H1 (cell line): Measurements from ENCODE around the gene AKR1C2. TPM values are rescaled to one million over a fixed set of nuclear protein-coding genes. Genes with fewer than 3 reads are reported as not detected.

Experiments used
- CTCF ChIA-PET: fragments of 300-600 bp; sonication (Branson Sonifier 250); formaldehyde crosslinking; loops from one replicate; lab custom pipeline; 2021; ENCODE audit not compliant: partially characterized antibody; lab: Charles Lee
- POLR2A ChIA-PET: fragments of 300-600 bp; sonication (Branson Sonifier 250); formaldehyde crosslinking; loops from one replicate; lab custom pipeline; 2021; ENCODE audit warnings: inconsistent platforms; ENCODE audit not compliant: partially characterized antibody; lab: Charles Lee
- DNase-seq, 2 experiments: peaks; one replicate each; pipeline versions ENCODE4 v3.0.0 to v3.0.0-alpha.2; 2010 to 2022; ENCODE audit warnings: low spot score in 2 of 2, low read depth in 1 of 2, mixed read lengths in 1 of 2
- FAIRE-seq: peaks from 2 replicates; lab custom pipeline; 2011; peaks lifted over from hg19 to GRCh38; lab: Jason Lieb, UNC
- H2AFZ ChIP-seq: 2 replicates; pipeline ENCODE4 v1.8.1; 2012; ENCODE audit warnings: low read length, inconsistent platforms
- H2AK5ac ChIP-seq: 2 replicates; pipeline ENCODE4 v1.6.1; 2013; ENCODE audit warnings: low read depth, low read length
- H2BK120ac ChIP-seq: replicated peaks from 2 replicates; pipeline ENCODE3; 2013; ENCODE audit warnings: low read depth, low read length, inconsistent platforms
- H2BK12ac ChIP-seq: 2 replicates; pipeline ENCODE4 v1.6.1; 2013; ENCODE audit warnings: low read depth, low read length
- H2BK15ac ChIP-seq: 2 replicates; pipeline ENCODE4 v1.6.1; 2013; ENCODE audit warnings: low read length
- H2BK20ac ChIP-seq: 2 replicates; pipeline ENCODE4 v1.6.1; 2013; ENCODE audit warnings: low read length
- H2BK5ac ChIP-seq: 2 replicates; pipeline ENCODE4 v1.6.1; 2013; ENCODE audit warnings: low read depth, low read length
- H3K14ac ChIP-seq: 2 replicates; pipeline ENCODE4 v1.6.1; 2013; ENCODE audit warnings: inconsistent platforms; ENCODE audit not compliant: insufficient read length
- H3K18ac ChIP-seq: 2 replicates; pipeline ENCODE4 v1.6.1; 2013; ENCODE audit warnings: low read length; ENCODE audit errors: extremely low read depth
- H3K23ac ChIP-seq: 2 replicates; pipeline ENCODE4 v1.6.1; 2013; ENCODE audit warnings: inconsistent platforms; ENCODE audit not compliant: insufficient read length
- H3K23me2 ChIP-seq: 2 replicates; pipeline ENCODE4 v1.6.1; 2013; ENCODE audit warnings: low read depth, low read length
- H3K27ac ChIP-seq: 2 replicates; pipeline ENCODE4 v1.6.1; 2011; ENCODE audit warnings: low read depth, low read length, inconsistent platforms
- H3K27me3 ChIP-seq, 4 experiments: replicated peaks in 1 of 4; 1 replicate in 1 of 4; 2 replicates in 3 of 4; pipeline versions ENCODE4 v1.6.1 to v1.8.1; 2011 to 2013; ENCODE audit warnings: low read length in 3 of 4, mild to moderate bottlenecking in 3 of 4, inconsistent platforms in 2 of 4, mixed read lengths in 2 of 4, moderate library complexity in 1 of 4; ENCODE audit not compliant: control insufficient read depth in 3 of 4, insufficient read depth in 3 of 4; ENCODE audit errors: extremely low read depth in 1 of 4
- H3K36me3 ChIP-seq, 4 experiments: 2 replicates each; pipeline versions ENCODE4 v1.6.1 to v1.8.1; 2011 to 2013; ENCODE audit warnings: mild to moderate bottlenecking in 4 of 4, low read length in 3 of 4, moderate library complexity in 2 of 4, control low read depth in 1 of 4, inconsistent platforms in 1 of 4; ENCODE audit not compliant: insufficient read depth in 4 of 4, control insufficient read depth in 2 of 4
- H3K4ac ChIP-seq: replicated peaks from 2 replicates; pipeline ENCODE3; 2013; ENCODE audit warnings: low read length, low read depth, mixed read lengths, inconsistent platforms; ENCODE audit not compliant: insufficient read length
- H3K4me1 ChIP-seq, 4 experiments: replicated peaks in 1 of 4; 1 replicate in 1 of 4; 2 replicates in 3 of 4; pipeline versions ENCODE4 v1.6.1 to v1.8.1; 2011 to 2013; ENCODE audit warnings: low read length in 3 of 4, inconsistent platforms in 2 of 4, mixed read lengths in 1 of 4; ENCODE audit not compliant: insufficient read depth in 4 of 4, control insufficient read depth in 3 of 4
- H3K4me2 ChIP-seq, 2 experiments: 2 replicates each; pipeline versions ENCODE4 v1.6.1 to v1.8.1; 2011 to 2013; ENCODE audit warnings: low read depth in 2 of 2, low read length in 2 of 2, control low read depth in 1 of 2, inconsistent platforms in 1 of 2, mild to moderate bottlenecking in 1 of 2; ENCODE audit not compliant: insufficient read depth in 1 of 2
- H3K4me3 ChIP-seq, 4 experiments: fragments of 200-600, 300-600 bp in 1 of 4; sonication (generic), shearing (Covaris generic), sonication (Bioruptor Twin) in 1 of 4; 2 replicates each; pipeline versions ENCODE4 v1.5.1 to v1.8.1; 2011 to 2016; ENCODE audit warnings: low read length in 4 of 4, low read depth in 3 of 4, control low read depth in 2 of 4, inconsistent platforms in 2 of 4, mild to moderate bottlenecking in 2 of 4, mixed read lengths in 1 of 4, moderate library complexity in 1 of 4; ENCODE audit not compliant: insufficient read depth in 2 of 4; ENCODE audit errors: extremely low read depth in 1 of 4
- H3K56ac ChIP-seq: replicated peaks from 2 replicates; pipeline ENCODE3; 2013; ENCODE audit warnings: low read depth, mild to moderate bottlenecking, mixed read lengths, low read length, inconsistent platforms; ENCODE audit not compliant: insufficient read length
- H3K79me1 ChIP-seq: 2 replicates; pipeline ENCODE4 v1.6.1; 2013; ENCODE audit warnings: low read depth, low read length, control low read depth
- H3K79me2 ChIP-seq, 2 experiments: 2 replicates each; pipeline versions ENCODE4 v1.6.1 to v1.8.1; 2012 to 2013; ENCODE audit warnings: low read length in 2 of 2, mild to moderate bottlenecking in 2 of 2, inconsistent platforms in 1 of 2; ENCODE audit not compliant: insufficient read depth in 2 of 2, control insufficient read depth in 1 of 2
- H3K9ac ChIP-seq, 4 experiments: replicated peaks in 1 of 4; 1 replicate in 1 of 4; 2 replicates in 3 of 4; pipeline versions ENCODE4 v1.6.1 to v1.8.1; 2011 to 2013; ENCODE audit warnings: low read depth in 3 of 4, low read length in 3 of 4, control low read depth in 2 of 4, mild to moderate bottlenecking in 2 of 4, moderate library complexity in 2 of 4, inconsistent platforms in 1 of 4; ENCODE audit errors: extremely low read depth in 1 of 4
- H3K9me3 ChIP-seq, 2 experiments: 2 replicates each; pipeline versions ENCODE4 v1.6.1 to v1.8.1; 2012 to 2013; ENCODE audit warnings: mild to moderate bottlenecking in 2 of 2, moderate library complexity in 2 of 2, control low read depth in 1 of 2, inconsistent platforms in 1 of 2, low read depth in 1 of 2, low read length in 1 of 2, mixed read lengths in 1 of 2; ENCODE audit not compliant: insufficient read depth in 2 of 2
- H4K20me1 ChIP-seq, 2 experiments: replicated peaks in 1 of 2; 2 replicates each; pipeline versions ENCODE3 to v1.8.1; 2011 to 2013; ENCODE audit warnings: inconsistent platforms in 2 of 2, low read length in 2 of 2, mild to moderate bottlenecking in 1 of 2; ENCODE audit not compliant: insufficient read depth in 2 of 2, control insufficient read depth in 1 of 2
- H4K5ac ChIP-seq: 2 replicates; pipeline ENCODE4 v1.6.1; 2013; ENCODE audit warnings: low read length, low read depth, mixed read lengths, inconsistent platforms; ENCODE audit not compliant: insufficient read length
- H4K8ac ChIP-seq: 2 replicates; pipeline ENCODE4 v1.8.0; 2013; ENCODE audit warnings: mild to moderate bottlenecking, moderate library complexity, low read length, inconsistent platforms; ENCODE audit not compliant: insufficient read depth; ENCODE audit errors: extremely low read depth
- H4K91ac ChIP-seq: replicated peaks from 2 replicates; pipeline ENCODE3; 2013; ENCODE audit warnings: low read length, mixed read lengths, inconsistent platforms; ENCODE audit not compliant: insufficient read length
- ATF3 ChIP-seq: IDR thresholded peaks from 2 replicates; pipeline ENCODE4 v1.6.1; 2011; ENCODE audit warnings: low read depth, mild to moderate bottlenecking, low read length; ENCODE audit not compliant: insufficient read depth
- BACH1 ChIP-seq: IDR thresholded peaks from 2 replicates; pipeline ENCODE4 v1.6.1; 2012; ENCODE audit warnings: low read length, improper control_type of control experiment
- CHD1 ChIP-seq: IDR thresholded peaks from 2 replicates; pipeline ENCODE4 v1.6.1; 2012; ENCODE audit warnings: low read depth, low read length, improper control_type of control experiment
- EP300 ChIP-seq, 2 experiments: IDR thresholded peaks; 1 replicate in 1 of 2; 2 replicates in 1 of 2; pipeline ENCODE4 v1.6.1; 2011 to 2012; ENCODE audit warnings: low read depth in 2 of 2, low read length in 2 of 2, mild to moderate bottlenecking in 2 of 2, borderline replicate concordance in 1 of 2, inconsistent platforms in 1 of 2, moderate library complexity in 1 of 2
- GTF2F1 ChIP-seq: IDR thresholded peaks from 2 replicates; pipeline ENCODE4 v1.6.1; 2012; ENCODE audit warnings: low read depth, low read length, improper control_type of control experiment, borderline replicate concordance
- MAFK ChIP-seq: IDR thresholded peaks from 2 replicates; pipeline ENCODE4 v1.6.1; 2012; ENCODE audit warnings: low read depth, mild to moderate bottlenecking, improper control_type of control experiment, low read length
- RBBP5 ChIP-seq: IDR thresholded peaks from 2 replicates; pipeline ENCODE4 v1.7.1; 2012; ENCODE audit warnings: low read depth, mild to moderate bottlenecking, inconsistent platforms, low read length, moderate library complexity, borderline replicate concordance
- RNF2 ChIP-seq: fragments of 200-900, 300-1000 bp; sonication (generic); IDR thresholded peaks from 2 replicates; pipeline ENCODE4 v1.7.1; 2016; ENCODE audit warnings: borderline replicate concordance, low read depth, mild to moderate bottlenecking, antibody characterized with exemption, low read length; ENCODE audit not compliant: poor library complexity, severe bottlenecking; ENCODE audit errors: missing control alignments
- SP2 ChIP-seq: IDR thresholded peaks from 2 replicates; pipeline ENCODE4 v1.6.1; 2012; ENCODE audit warnings: mild to moderate bottlenecking, low read length, inconsistent platforms
- SP4 ChIP-seq: IDR thresholded peaks from 2 replicates; pipeline ENCODE4 v1.6.1; 2012; ENCODE audit warnings: low read length, inconsistent platforms
- TAF7 ChIP-seq: optimal IDR thresholded peaks from 2 replicates; pipeline ENCODE3; 2011; ENCODE audit warnings: low read depth, mild to moderate bottlenecking, inconsistent platforms, low read length, moderate library complexity, borderline replicate concordance
- USF2 ChIP-seq: IDR thresholded peaks from 2 replicates; pipeline ENCODE4 v1.6.1; 2011; ENCODE audit warnings: low read length, improper control_type of control experiment
- WGBS, 2 experiments: shearing (Covaris generic) in 1 of 2; methylation state at CpG; one replicate each; pipeline versions ENCODE4 v1.1.6 to v1.1.7; 2013 to 2015; ENCODE audit warnings: low lambda C conversion rate in 2 of 2, mixed read lengths in 2 of 2, inconsistent platforms in 1 of 2, low coverage in 1 of 2, missing lambda C conversion rate in 1 of 2; ENCODE audit not compliant: insufficient replicate concordance in 2 of 2, insufficient coverage in 1 of 2, insufficient read length in 1 of 2; ENCODE audit errors: extremely low coverage in 1 of 2, missing lambda C conversion rate in 1 of 2; 5-methylcytosine and 5-hydroxymethylcytosine counted together
- polyA plus RNA-seq, 7 experiments: library from polyadenylated mRNA; depleted of rRNA in 3 of 7; stranded (reverse) in 5 of 7; unstranded in 2 of 7; fragments of >200 nt in 5 of 7; fragments of 200-250 nt in 2 of 7; gene quantifications; 1 replicate in 5 of 7; 2 replicates in 1 of 7; 4 replicates in 1 of 7; pipeline versions ENCODE4 v1.2.1 to v1.2.3, GENCODE V29; 2011 to 2013; ENCODE audit warnings: missing spikeins in 2 of 7, mixed read lengths in 2 of 7
- total RNA-seq: library from RNA; stranded (reverse); fragmentation: NEBNext Ultra II Directional; extraction: Animal tissue kit (Norgen Biotek cat#: 25700); gene quantifications from 2 replicates; pipeline ENCODE4 v1.2.1, GENCODE V29; 2021

Gene AKR1C2
- total and polyA plus RNA-seq, 2 of the 8 experiments (the other 6 are each of a cell fraction or from before 2014, with no cell fraction given): 0.77 to 1.2 TPM

- no peak overlapping the region for H2BK12ac ChIP-seq
- no peaks in the 10 kb centered on the region for H4K20me1 ChIP-seq
- no peak overlapping the region for H2BK20ac ChIP-seq
- no peak overlapping the region for H4K91ac ChIP-seq
- no peak overlapping the region for H2BK5ac ChIP-seq
- no peak overlapping the region for H3K4me3 ChIP-seq
- DNase-seq (no peak), FAIRE-seq (no peak)
- POLR2A ChIA-PET: no interaction called here
- H3K79me2 ChIP-seq: no peaks in the 10 kb centered on the region
- no peaks in the 10 kb centered on the region for H3K4me1 ChIP-seq
- no peak overlapping the region for H3K14ac ChIP-seq
- no peak overlapping the region for H3K18ac ChIP-seq
- no peak overlapping the region for H4K8ac ChIP-seq
- 82% methylated on average over 4 of the region's 4 CpGs; no CpG with 5 or more reads in 1 of the 2 experiments for WGBS, 2 experiments
- H3K36me3 ChIP-seq: no peaks in the 10 kb centered on the region
- H3K4ac ChIP-seq: no peak overlapping the region
- H4K5ac ChIP-seq: no peak overlapping the region
- H3K23me2 ChIP-seq: no peaks in the 10 kb centered on the region
- H3K56ac ChIP-seq: no peak overlapping the region
- no peak overlapping the region for H3K4me2 ChIP-seq
- TF ChIP-seq BACH1 (no peak), ATF3 (no peak), USF2 (no peak), RBBP5 (no peak), MAFK (no peak), RNF2 (no peak), SP4 (no peak), EP300 (IDR thresholded peaks at IDR 0.05; ENCODE audit: borderline replicate concordance in 1 of 2, low read depth in 2 of 2, low read length in 2 of 2) (no peak), CHD1 (no peak), TAF7 (no peak), GTF2F1 (no peak), SP2 (no peak)
- H3K79me1 ChIP-seq: no peaks in the 10 kb centered on the region
- H3K9me3 ChIP-seq: no peaks in the 10 kb centered on the region; a peak in 2 of 4 replicates
- H3K27ac ChIP-seq: no peak overlapping the region
- H2AK5ac ChIP-seq: no peak overlapping the region
- CTCF ChIA-PET: no interaction called here
- no peak overlapping the region for H2BK120ac ChIP-seq
- no peak overlapping the region for H2BK15ac ChIP-seq
- H3K27me3 ChIP-seq: no peaks in the 10 kb centered on the region
- no peak overlapping the region for H2AFZ ChIP-seq
- no peak overlapping the region for H3K9ac ChIP-seq
- no peak overlapping the region for H3K23ac ChIP-seq
Observed at GRCh38 chr10:5042922-5043321, 39.3 kb upstream of the AKR1C2 start.
